Measurements from ENCODE around the gene CPXM2.

Gene CPXM2

DNA sequence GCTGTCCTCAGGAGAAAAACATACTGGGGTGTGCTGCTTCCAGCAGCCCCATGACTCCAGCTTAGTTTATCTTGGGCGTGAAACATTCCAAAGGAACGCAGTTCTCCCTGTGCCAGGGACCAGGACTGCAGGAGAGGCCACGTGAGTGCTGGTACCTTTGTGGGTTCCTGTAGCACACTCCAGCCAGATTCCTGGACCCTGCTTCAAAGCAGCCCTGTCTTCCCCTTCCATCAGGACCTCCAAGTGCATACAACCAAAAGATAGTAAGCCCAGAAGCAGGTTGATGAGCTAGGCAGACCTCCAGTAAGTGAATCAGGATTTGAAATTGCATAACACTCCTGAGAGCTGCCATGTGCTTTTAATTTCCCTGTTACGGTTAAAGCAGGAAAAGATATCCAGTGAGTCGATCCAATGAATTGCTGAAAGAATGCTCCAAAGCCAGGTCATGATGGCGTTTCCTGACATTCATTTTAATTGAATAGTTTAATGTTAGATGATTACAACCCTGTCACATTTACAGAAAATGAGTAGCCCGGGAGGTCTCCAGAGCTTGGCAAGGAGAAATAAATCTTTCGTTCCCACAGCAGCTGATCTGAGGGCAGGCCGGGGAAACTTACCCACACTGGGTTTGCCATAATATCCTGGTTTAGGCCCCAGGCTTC lies 38.9 kb upstream of the CPXM2 start:
- POLR2A ChIA-PET (ENCODE audit: low non-redundant PET) = no interaction called here
- peak; percentile 38 for DNase-seq (ENCODE audit: low spot score)
- CTCF ChIA-PET = interaction anchor here (0.6 kb wide), 1 partner anchor 477 kb away, joined by 3 read pairs; no protein-coding TSS in a partner anchor
- H3K27ac ChIP-seq = no peak overlapping the region
- TF ChIP-seq, protein P1, sequence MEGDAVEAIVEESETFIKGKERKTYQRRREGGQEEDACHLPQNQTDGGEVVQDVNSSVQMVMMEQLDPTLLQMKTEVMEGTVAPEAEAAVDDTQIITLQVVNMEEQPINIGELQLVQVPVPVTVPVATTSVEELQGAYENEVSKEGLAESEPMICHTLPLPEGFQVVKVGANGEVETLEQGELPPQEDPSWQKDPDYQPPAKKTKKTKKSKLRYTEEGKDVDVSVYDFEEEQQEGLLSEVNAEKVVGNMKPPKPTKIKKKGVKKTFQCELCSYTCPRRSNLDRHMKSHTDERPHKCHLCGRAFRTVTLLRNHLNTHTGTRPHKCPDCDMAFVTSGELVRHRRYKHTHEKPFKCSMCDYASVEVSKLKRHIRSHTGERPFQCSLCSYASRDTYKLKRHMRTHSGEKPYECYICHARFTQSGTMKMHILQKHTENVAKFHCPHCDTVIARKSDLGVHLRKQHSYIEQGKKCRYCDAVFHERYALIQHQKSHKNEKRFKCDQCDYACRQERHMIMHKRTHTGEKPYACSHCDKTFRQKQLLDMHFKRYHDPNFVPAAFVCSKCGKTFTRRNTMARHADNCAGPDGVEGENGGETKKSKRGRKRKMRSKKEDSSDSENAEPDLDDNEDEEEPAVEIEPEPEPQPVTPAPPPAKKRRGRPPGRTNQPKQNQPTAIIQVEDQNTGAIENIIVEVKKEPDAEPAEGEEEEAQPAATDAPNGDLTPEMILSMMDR (conservative IDR thresholded peaks at IDR 0.05; ENCODE audit: low read depth) = no peak

GRCh38 chr10:123929791-123930190 lies 38.2 kb upstream of the CPXM2 start:
- ChIA-PET POLR2A (ENCODE audit: low non-redundant PET) (no interaction called here), CTCF (no interaction called here)
- no peak for DNase-seq (ENCODE audit: low spot score)

GRCh38 chr10:123928427-123928826 lies 36.8 kb upstream of the CPXM2 start:
- H3K27ac ChIP-seq = no peak overlapping the region
- ChIA-PET CTCF (no interaction called here), POLR2A (ENCODE audit: low non-redundant PET) (no interaction called here)
- TF ChIP-seq, protein P1 (conservative IDR thresholded peaks at IDR 0.05; ENCODE audit: low read depth) = no peak
- no peak for DNase-seq (ENCODE audit: low spot score)

More at GRCh38 chr10:123929791-123930190, 38.2 kb upstream of the CPXM2 start:
- H3K27ac ChIP-seq = no peak overlapping the region
- TF ChIP-seq, protein P1 (conservative IDR thresholded peaks at IDR 0.05; ENCODE audit: low read depth) = no peak

- no peak overlapping the region for H3K27ac ChIP-seq
- POLR2A ChIA-PET (ENCODE audit: low non-redundant PET) = no interaction called here
- CTCF ChIA-PET = interaction anchor here (0.6 kb wide), 1 partner anchor 146 kb away, joined by 4 read pairs; no protein-coding TSS in a partner anchor
- peak; percentile 20 for DNase-seq (ENCODE audit: low spot score)
- TF ChIP-seq, protein P1 (conservative IDR thresholded peaks at IDR 0.05; ENCODE audit: low read depth) = no peak
These were observed 35.0 kb upstream of the CPXM2 start for GRCh38 chr10:123926401-123927264.

- TF ChIP-seq, protein P1 (conservative IDR thresholded peaks at IDR 0.05; ENCODE audit: low read depth) = no peak
- no peak overlapping the region for H3K27ac ChIP-seq
- DNase-seq (ENCODE audit: low spot score) = no peak
- POLR2A ChIA-PET (ENCODE audit: low non-redundant PET) = no interaction called here
- CTCF ChIA-PET = no interaction called here
These were observed 30.5 kb upstream of the CPXM2 start for GRCh38 chr10:123922126-123922525.

- DNase-seq (ENCODE audit: low spot score) = no peak
- TF ChIP-seq, protein P1 (conservative IDR thresholded peaks at IDR 0.05; ENCODE audit: low read depth) = no peak
- POLR2A ChIA-PET (ENCODE audit: low non-redundant PET) = no interaction called here
- CTCF ChIA-PET = interaction anchor here (0.6 kb wide), 2 partner anchors 23 to 494 kb away, joined by 3 read pairs; no protein-coding TSS in a partner anchor
- no peak overlapping the region for H3K27ac ChIP-seq
These were observed 25.2 kb upstream of the CPXM2 start for GRCh38 chr10:123916775-123917174.

Data from RWPE1 (cell line).